B cell (primary cell): Measurements from ENCODE around the gene TRAPPC14. TPM values are rescaled to one million over a fixed set of nuclear protein-coding genes. Genes with fewer than 3 reads are reported as not detected.
A peak's percentile ranks its signal among the peaks of the same experiment; 100 is the strongest.

Experiments
- ATAC-seq: fragments of 200-7000 bp; cut with Tn5 transposase; one replicate; pipeline ENCODE4 v1.10.0; 2021; ENCODE audit warnings: low read depth, mild to moderate bottlenecking, moderate number of reproducible peaks, moderate library complexity
- CTCF ChIA-PET: fragments of 350-600 bp; sonication (Branson Sonifier 250); formaldehyde crosslinking; loops from one replicate; lab custom pipeline; 2021; ENCODE audit warnings: antibody characterized with exemption, inconsistent platforms; lab: Charles Lee
- POLR2A ChIA-PET: fragments of 350-600 bp; sonication (Branson Sonifier 250); formaldehyde crosslinking; loops from one replicate; lab custom pipeline; 2021; ENCODE audit warnings: antibody characterized with exemption; lab: Charles Lee
- DNase-seq: peaks from one replicate; pipeline ENCODE4 v3.0.0; 2013
- H2AFZ ChIP-seq: 2 replicates; pipeline ENCODE4 v1.6.1; 2012; ENCODE audit warnings: mild to moderate bottlenecking, low read depth, low read length; ENCODE audit not compliant: insufficient read depth, poor library complexity, severe bottlenecking
- H3K27ac ChIP-seq, 2 donors: 1 replicate in 1 of 2; 2 replicates in 1 of 2; pipeline ENCODE4 v1.5.1; 2012 to 2013; ENCODE audit warnings: low read length in 2 of 2, mild to moderate bottlenecking in 2 of 2, moderate library complexity in 1 of 2
- H3K27me3 ChIP-seq, 4 experiments: fragments of 200-600 bp in 1 of 4; sonication (generic) in 1 of 4; replicated peaks in 1 of 4; 1 replicate in 2 of 4; 2 replicates in 2 of 4; pipeline versions ENCODE4 v1.6.1 to v1.7.0; 2013 to 2016; ENCODE audit warnings: low read length in 3 of 4, mild to moderate bottlenecking in 2 of 4, mixed read lengths in 1 of 4, moderate library complexity in 1 of 4; ENCODE audit not compliant: insufficient read depth in 4 of 4, control insufficient read depth in 3 of 4; ENCODE audit errors: control extremely low read depth in 1 of 4
- H3K36me3 ChIP-seq, 2 experiments: replicated peaks in 1 of 2; 1 replicate in 1 of 2; 2 replicates in 1 of 2; pipeline versions ENCODE4 v1.6.1 to v1.7.1; 2013; ENCODE audit warnings: low read length in 1 of 2; ENCODE audit not compliant: insufficient read depth in 2 of 2, control insufficient read depth in 1 of 2; ENCODE audit errors: control extremely low read depth in 1 of 2, extremely low read depth in 1 of 2
- H3K4me1 ChIP-seq, 2 donors: fragments of 200-600 bp in 1 of 2; sonication (generic) in 1 of 2; 1 replicate in 1 of 2; 2 replicates in 1 of 2; pipeline versions ENCODE4 v1.5.1 to v1.6.1; 2013 to 2017; ENCODE audit warnings: low read length in 2 of 2; ENCODE audit not compliant: control insufficient read depth in 2 of 2, insufficient read depth in 2 of 2
- H3K4me2 ChIP-seq: replicated peaks from 2 replicates; pipeline ENCODE3; 2012; ENCODE audit warnings: mild to moderate bottlenecking, low read depth, low read length; ENCODE audit not compliant: poor library complexity, severe bottlenecking
- H3K4me3 ChIP-seq, 5 experiments: fragments of 200-600 bp in 1 of 5; sonication (generic) in 1 of 5; 1 replicate in 3 of 5; 2 replicates in 2 of 5; pipeline versions ENCODE4 v1.5.1 to v1.7.0; 2011 to 2016; ENCODE audit warnings: low read length in 4 of 5, mild to moderate bottlenecking in 4 of 5, low read depth in 2 of 5, control low read depth in 1 of 5, moderate library complexity in 1 of 5; ENCODE audit not compliant: insufficient read depth in 1 of 5; ENCODE audit errors: control extremely low read depth in 1 of 5, extremely low read depth in 1 of 5
- H3K79me2 ChIP-seq: fragments of 200-600 bp; sonication (generic); one replicate; pipeline ENCODE4 v1.6.0; 2016; ENCODE audit warnings: low read length; ENCODE audit not compliant: control insufficient read depth, insufficient read depth
- H3K9ac ChIP-seq: fragments of 200-600 bp; sonication (generic); 2 replicates; pipeline ENCODE4 v1.6.1; 2017; ENCODE audit warnings: mild to moderate bottlenecking, low read length, moderate library complexity
- H3K9me3 ChIP-seq, 3 donors: one replicate each; pipeline versions ENCODE4 v1.6.1 to v1.7.1; 2013; ENCODE audit warnings: low read length in 2 of 3; ENCODE audit not compliant: control insufficient read depth in 2 of 3, insufficient read depth in 1 of 3; ENCODE audit errors: control extremely low read depth in 1 of 3
- H4K20me1 ChIP-seq: 2 replicates; pipeline ENCODE4 v1.6.0; 2012; ENCODE audit warnings: mild to moderate bottlenecking, low read length; ENCODE audit not compliant: insufficient read depth, control insufficient read depth, poor library complexity, severe bottlenecking
- H3K27ac Mint-ChIP-seq: one replicate; pipeline ENCODE4 v1.8.0; 2021; ENCODE audit warnings: mixed read lengths
- H3K27me3 Mint-ChIP-seq: one replicate; pipeline ENCODE4 v1.8.0; 2021; ENCODE audit warnings: mixed read lengths
- H3K4me1 Mint-ChIP-seq: one replicate; pipeline ENCODE4 v1.8.0; 2021; ENCODE audit warnings: mixed read lengths
- H3K4me3 Mint-ChIP-seq: one replicate; pipeline ENCODE4 v1.8.0; 2021; ENCODE audit warnings: mixed read lengths
- H3K9me3 Mint-ChIP-seq: one replicate; pipeline ENCODE4 v1.8.0; 2022; ENCODE audit warnings: mixed read lengths; ENCODE audit not compliant: insufficient read depth
- CTCF ChIP-seq: fragments of 200-600 bp; IDR thresholded peaks from one replicate; pipeline ENCODE4 v1.8.0; 2022; ENCODE audit warnings: antibody characterized with exemption, mild to moderate bottlenecking
- EZH2 ChIP-seq: IDR thresholded peaks from 2 replicates; pipeline ENCODE4 v1.6.1; 2012; ENCODE audit warnings: borderline replicate concordance, low read depth, mild to moderate bottlenecking, moderate library complexity, low read length; ENCODE audit not compliant: insufficient read depth, poor library complexity, severe bottlenecking
- WGBS: methylation state at CpG from one replicate; pipeline ENCODE4 v1.1.5; 2013; ENCODE audit warnings: missing lambda C conversion rate; ENCODE audit not compliant: insufficient coverage; 5-methylcytosine and 5-hydroxymethylcytosine counted together
- intact Hi-C: fragments of 100-400 bp; cut with micrococcal nuclease; formaldehyde crosslinking; loops from one replicate; pipeline ENCODE4 v1.10.0; 2022
- polyA plus RNA-seq: library from polyadenylated mRNA; depleted of rRNA; stranded (reverse); fragments of >200 nt; gene quantifications from 2 replicates; pipeline ENCODE4 v1.2.3, GENCODE V29; 2012
- total RNA-seq, 2 donors: library from RNA; stranded (reverse); fragments of 120-200 nt in 1 of 2; gene quantifications; 1 replicate in 1 of 2; 2 replicates in 1 of 2; pipeline versions ENCODE4 v1.2.3 to v1.2.4, GENCODE V29; 2013 to 2022

Gene TRAPPC14
- total and polyA plus RNA-seq, 2 donors (not counting 1 experiment from before 2014, with no cell fraction given): 64.8 to 71.2 TPM

- Mint-ChIP-seq H3K4me3 (peak overlapping the region; percentile 100), H3K27ac (no peak overlapping the region), H3K9me3 (no peaks in the 10 kb centered on the region), H3K27me3 (no peaks in the 10 kb centered on the region), H3K4me1 (peaks cover 37% of the 10 kb centered on the region)
- intact Hi-C loops: no loop called here
- no peak for ATAC-seq
- Histone ChIP-seq H3K4me3 (no peak overlapping the region), H3K79me2 (peaks cover 12% of the 10 kb centered on the region), H3K27ac (no peak overlapping the region), H3K4me1 (peaks cover 23 to 42% of the 10 kb centered on the region in 2 donors), H3K36me3 (no peaks in the 10 kb centered on the region), H3K9me3 (no peaks in the 10 kb centered on the region), H3K9ac (no peak overlapping the region), H4K20me1 (no peaks in the 10 kb centered on the region), H3K4me2 (peak overlapping the region; percentile 100), H3K27me3 (no peaks in the 10 kb centered on the region), H2AFZ (peak overlapping the region; percentile 99)
- TF ChIP-seq CTCF (no peak), EZH2 (no peak)
- 80% methylated on average over 1 of the region's 1 CpG for WGBS
- CTCF ChIA-PET: interaction anchor here (0.6 to 6.6 kb wide), 10 partner anchors 10 to 279 kb away, joined by 3 to 43 read pairs (median 4); partner anchors contain the start of genes AP4M1 and MCM7
- POLR2A ChIA-PET: interaction anchor here (0.6 to 1.4 kb wide), 6 partner anchors 18 to 300 kb away, joined by 3 to 6 read pairs (median 4); partner anchors contain the start of genes AP4M1, MCM7 and ZCWPW1
- no peak for DNase-seq
These were observed 29.9 kb downstream of the TRAPPC14 start for GRCh38 chr7:100128637-100128963.

GRCh38 chr7:100127866-100128636 is 30.5 kb downstream of the TRAPPC14 start:
- H3K36me3 ChIP-seq: no peaks in the 10 kb centered on the region
- peak overlapping the region; percentile 91 for H3K9ac ChIP-seq
- Mint-ChIP-seq H3K9me3 (no peaks in the 10 kb centered on the region), H3K4me3 (peak overlapping the region; percentile 100), H3K27me3 (no peaks in the 10 kb centered on the region), H3K27ac (peak overlapping the region; percentile 63), H3K4me1 (peaks cover 37% of the 10 kb centered on the region)
- CTCF ChIA-PET: interaction anchor here (0.6 to 6.6 kb wide), 9 partner anchors 11 to 279 kb away, joined by 3 to 43 read pairs (median 3); partner anchors contain the start of genes AP4M1 and MCM7
- no peaks in the 10 kb centered on the region for H3K27me3 ChIP-seq
- 1% methylated on average over 35 of the region's 37 CpGs for WGBS
- peak overlapping the region in 1 of 2 donors; percentile 95 for H3K27ac ChIP-seq
- POLR2A ChIA-PET: interaction anchor here (0.8 to 1.4 kb wide), 5 partner anchors 18 to 301 kb away, joined by 3 to 4 read pairs (median 4); partner anchors contain the start of genes AP4M1, MCM7 and ZCWPW1
- H3K9me3 ChIP-seq: no peaks in the 10 kb centered on the region
- peak overlapping the region; percentile 100 for H3K4me2 ChIP-seq
- H3K79me2 ChIP-seq: peaks cover 12% of the 10 kb centered on the region
- no peaks in the 10 kb centered on the region for H4K20me1 ChIP-seq
- H2AFZ ChIP-seq: peak overlapping the region; percentile 99
- intact Hi-C loops: loop anchor here (1.0 kb wide), 6 partner anchors 9 to 300 kb away; partner anchors contain the start of genes AP4M1, CNPY4, LAMTOR4 and MCM7
- DNase-seq: no peak
- peak overlapping the region; percentile 54 to 84 (median 78) for H3K4me3 ChIP-seq
- ATAC-seq: no peak
- TF ChIP-seq CTCF: no peak
- TF ChIP-seq EZH2: no peak
- peaks cover 23 to 42% of the 10 kb centered on the region in 2 donors for H3K4me1 ChIP-seq
